GM06990 (cell line): ENCODE measurements around the gene POLR2F.
"Not testable (repeated sequence)": the region's sequence is repeated elsewhere in the genome, so short reads cannot be mapped to it uniquely, and the experiment has no call there.

Experiments used
- DNase-seq: peaks from one replicate; pipeline ENCODE4 v3.0.0-alpha.2; 2011; ENCODE audit not compliant: insufficient read length; ENCODE audit errors: extremely low read depth
- H3K27me3 ChIP-seq: replicated peaks from 2 replicates; pipeline ENCODE4 v1.6.0; 2011; ENCODE audit warnings: low read length; ENCODE audit not compliant: control insufficient read depth, insufficient read depth
- H3K36me3 ChIP-seq: 2 replicates; pipeline ENCODE4 v1.5.1; 2011; ENCODE audit warnings: low read length; ENCODE audit not compliant: control insufficient read depth, insufficient read depth
- H3K4me3 ChIP-seq: replicated peaks from 2 replicates; pipeline ENCODE4 v1.5.1; 2011; ENCODE audit warnings: low read depth, mild to moderate bottlenecking, control low read depth, low read length
- CTCF ChIP-seq: IDR thresholded peaks from 2 replicates; pipeline ENCODE4 v1.5.1; 2011; ENCODE audit warnings: low read length, control low read depth, mild to moderate bottlenecking, inconsistent platforms; ENCODE audit not compliant: insufficient read depth, poor library complexity, severe bottlenecking

POLR2F gene

GRCh38 chr22:37942133-37942532, 11.4 kb upstream of the POLR2F start:
- no peak overlapping the region for H3K4me3 ChIP-seq
- DNase-seq = no peak
- no peak for TF ChIP-seq CTCF
- no peaks in the 10 kb centered on the region for H3K27me3 ChIP-seq
- H3K36me3 ChIP-seq = peaks cover 13% of the 10 kb centered on the region

- no peak for DNase-seq
- no peak overlapping the region for H3K4me3 ChIP-seq
- H3K36me3 ChIP-seq = peaks cover 10% of the 10 kb centered on the region
- TF ChIP-seq CTCF = no peak
- no peaks in the 10 kb centered on the region for H3K27me3 ChIP-seq
These were observed 10.2 kb upstream of the POLR2F start for GRCh38 chr22:37943136-37943824.

GRCh38 chr22:37943825-37944198, 9.7 kb upstream of the POLR2F start:
- no peak for DNase-seq
- TF ChIP-seq CTCF = no peak
- Histone ChIP-seq H3K27me3 (no peaks in the 10 kb centered on the region), H3K4me3 (no peak overlapping the region), H3K36me3 (peaks cover 10% of the 10 kb centered on the region)

- not testable (repeated sequence) for H3K4me3 ChIP-seq, DNase-seq, H3K27me3 ChIP-seq, H3K36me3 ChIP-seq
These were observed 9.1 kb upstream of the POLR2F start for GRCh38 chr22:37944423-37944822.

GRCh38 chr22:37947142-37947795, 6.2 kb upstream of the POLR2F start:
- not testable (repeated sequence) for H3K36me3 ChIP-seq, DNase-seq, H3K27me3 ChIP-seq, H3K4me3 ChIP-seq

- Histone ChIP-seq H3K36me3 (no peaks in the 10 kb centered on the region), H3K27me3 (no peaks in the 10 kb centered on the region), H3K4me3 (no peak overlapping the region)
- no peak for TF ChIP-seq CTCF
- no peak for DNase-seq
These were observed 2.2 kb upstream of the POLR2F start for GRCh38 chr22:37951305-37951704.

- H3K27me3 ChIP-seq, DNase-seq, H3K36me3 ChIP-seq: not testable (repeated sequence)
- H3K4me3 ChIP-seq = peak overlapping the region; percentile 93
These were observed 870 bp upstream of the POLR2F start for GRCh38 chr22:37952629-37953028.
